HG03060 (cell line): Measurements from ENCODE around the gene HBD.

Experiments used
- ATAC-seq: cut with Tn5 transposase; IDR thresholded peaks from one replicate; pipeline ENCODE4 v1.9.1; 2021; ENCODE audit warnings: low read depth, moderate number of reproducible peaks; ENCODE audit not compliant: unreplicated experiment

HBD gene

GRCh38 chr11:5196731-5197130 is 37.6 kb downstream of the HBD start:
- ATAC-seq, result no peak

GRCh38 chr11:5196067-5196466 is 38.2 kb downstream of the HBD start:
- no peak for ATAC-seq

- no peak for ATAC-seq
Observed at GRCh38 chr11:5192738-5193137, 41.5 kb downstream of the HBD start.

- no peak for ATAC-seq
Observed at GRCh38 chr11:5188201-5188600, 46.1 kb downstream of the HBD start.
